Left hindlimb (tissue), 1 donor: ENCODE data around the gene VAV2.

Experiments
- DNase-seq: peaks from one replicate; pipeline ENCODE4 v3.0.0-alpha.2; 2018

VAV2 gene

GRCh38 chr9:133812077-133812868, 179.9 kb downstream of the VAV2 start:
- no peak for DNase-seq

GRCh38 chr9:133811471-133811870, 180.7 kb downstream of the VAV2 start:
- DNase-seq = no peak

GRCh38 chr9:133810556-133811195, 181.4 kb downstream of the VAV2 start:
- DNase-seq = no peak

- DNase-seq = no peak
Measured at GRCh38 chr9:133809335-133809734, 182.8 kb downstream of the VAV2 start.

DNA sequence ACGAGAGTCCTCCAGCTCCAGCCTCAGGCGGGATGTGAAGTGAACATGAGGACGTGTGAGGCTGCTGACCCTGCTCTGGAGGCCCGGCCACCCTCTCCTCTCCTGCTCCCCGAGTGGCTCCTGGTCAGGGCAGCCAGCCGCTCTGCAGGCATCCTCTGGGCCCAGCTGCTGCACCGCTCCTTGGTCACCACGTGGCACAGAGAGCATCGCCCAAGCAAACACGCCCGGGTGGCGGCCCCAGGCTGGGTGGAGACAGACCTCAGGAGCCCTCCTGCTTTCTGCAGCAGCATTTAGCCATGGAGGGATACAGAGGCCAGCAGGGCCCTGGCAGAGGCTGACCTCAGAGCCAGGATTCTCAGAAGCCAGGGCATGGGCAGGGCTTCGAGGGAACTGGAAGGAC, 184.3 kb downstream of the VAV2 start:
- no peak for DNase-seq

- DNase-seq = no peak
Measured at GRCh38 chr9:133807037-133807436, 185.1 kb downstream of the VAV2 start.

GRCh38 chr9:133806623-133807010, 185.5 kb downstream of the VAV2 start:
- DNase-seq = no peak

- no peak for DNase-seq
Measured at GRCh38 chr9:133805876-133806622, 186.1 kb downstream of the VAV2 start.

GRCh38 chr9:133804199-133804598, 187.9 kb downstream of the VAV2 start:
- DNase-seq = no peak

DNA sequence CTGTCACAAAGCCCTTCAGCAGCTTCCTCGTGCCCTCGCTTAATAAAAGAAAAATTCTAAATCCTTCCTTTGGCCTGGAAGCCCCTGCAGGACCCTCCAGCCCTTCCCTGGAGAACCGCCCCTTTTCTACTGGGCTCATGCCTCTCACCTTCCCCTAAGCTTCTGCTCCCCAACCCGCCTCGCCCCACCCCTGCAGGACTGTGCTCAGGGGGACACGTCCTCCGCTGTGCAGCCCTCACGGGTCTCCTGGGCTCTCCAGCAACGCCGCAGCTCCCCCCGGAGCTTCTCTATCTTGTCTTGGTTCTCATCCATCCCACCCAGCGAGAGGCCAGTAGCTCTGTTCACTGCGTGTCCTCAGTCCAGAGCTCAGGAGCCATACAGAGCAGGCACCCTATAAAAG, 188.4 kb downstream of the VAV2 start:
- no peak for DNase-seq

DNA sequence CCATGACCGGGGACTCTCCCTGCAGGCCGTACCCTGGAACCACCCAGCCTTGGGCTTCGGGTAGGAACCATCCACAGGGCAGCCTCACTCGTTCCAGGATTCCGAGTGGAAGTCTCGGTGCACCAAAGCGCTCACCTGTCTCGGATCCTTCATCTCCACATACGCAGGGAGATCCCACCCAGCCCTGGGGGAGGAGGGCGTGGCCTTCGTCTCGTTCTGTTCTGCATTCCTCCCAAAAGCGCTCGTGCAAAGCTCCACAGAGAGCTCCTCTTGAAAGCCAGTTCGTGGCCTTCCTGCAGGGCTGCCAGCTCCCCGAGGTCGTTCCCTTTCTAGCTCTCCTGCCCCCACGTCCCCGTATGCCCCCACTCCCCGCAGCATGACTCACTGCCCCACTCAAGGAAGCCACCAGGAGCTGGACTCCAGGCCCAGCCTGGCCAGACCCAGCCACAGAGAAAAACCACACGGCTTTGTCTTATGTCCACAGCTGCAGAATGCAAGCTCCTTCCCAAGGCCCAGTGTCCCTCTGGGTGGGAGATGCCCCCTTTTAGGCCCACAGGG, 189.0 kb downstream of the VAV2 start:
- no peak for DNase-seq

GRCh38 chr9:133801739-133802138, 190.4 kb downstream of the VAV2 start:
- DNase-seq = no peak

GRCh38 chr9:133800266-133800665, 191.9 kb downstream of the VAV2 start:
- DNase-seq = no peak

DNA sequence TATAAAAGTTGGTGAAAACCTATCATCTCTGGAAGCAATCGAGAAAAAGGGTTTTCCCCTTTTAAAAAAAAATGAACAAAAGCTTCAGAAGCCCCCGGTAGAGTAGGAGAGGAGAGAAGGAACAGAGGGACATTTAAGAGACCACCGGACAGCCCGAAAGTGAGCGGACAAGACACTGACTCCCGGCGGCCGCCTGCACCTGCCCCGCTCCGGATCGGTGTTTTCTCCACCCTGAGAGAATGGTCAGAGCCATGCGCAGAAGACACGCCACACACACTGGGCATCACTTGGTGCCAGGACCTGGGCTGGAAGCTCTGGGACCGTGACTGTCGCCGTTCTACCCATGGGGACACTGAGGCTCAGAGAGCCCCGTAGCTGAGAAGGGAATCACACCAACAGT, 192.4 kb downstream of the VAV2 start:
- no peak for DNase-seq

DNA sequence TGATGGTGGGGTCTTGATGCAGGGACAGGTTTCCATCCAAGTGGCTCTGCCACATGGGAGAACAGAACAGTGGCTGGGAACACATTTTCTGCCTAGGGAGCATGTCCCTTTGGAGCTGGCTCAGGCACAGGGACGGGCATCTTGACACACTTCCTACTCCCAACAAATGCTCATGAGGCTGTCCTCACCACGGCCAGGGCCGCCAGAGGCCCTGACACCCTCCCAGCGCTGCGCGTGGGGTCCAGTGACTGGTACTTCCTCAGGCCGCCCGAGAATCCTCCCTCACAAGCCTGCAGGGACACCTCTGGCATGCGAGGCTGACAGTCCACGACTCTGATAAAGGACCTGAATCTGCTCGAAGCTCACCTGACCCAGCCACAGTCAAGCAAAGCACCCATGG, 193.0 kb downstream of the VAV2 start:
- no peak for DNase-seq

DNA sequence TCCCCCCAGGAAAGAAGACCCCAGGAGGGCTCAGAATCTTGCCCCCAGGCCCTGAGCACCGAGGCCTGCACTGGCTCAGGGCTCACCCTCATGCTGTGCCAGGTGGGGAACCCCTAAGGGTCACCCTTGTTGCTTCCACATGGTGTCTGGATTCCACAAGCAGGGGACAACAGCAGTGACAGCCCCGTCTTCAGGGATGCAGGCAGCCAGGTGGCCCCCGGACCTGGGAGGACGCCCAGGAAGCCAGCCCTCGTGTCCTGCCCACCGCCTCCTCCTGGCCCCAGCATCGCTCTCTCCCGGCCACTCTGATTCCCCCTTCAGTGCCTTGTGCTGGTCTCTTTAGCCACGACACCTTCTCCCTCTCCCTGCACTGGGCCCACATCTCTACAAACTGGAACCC, 194.0 kb downstream of the VAV2 start:
- no peak for DNase-seq

DNA sequence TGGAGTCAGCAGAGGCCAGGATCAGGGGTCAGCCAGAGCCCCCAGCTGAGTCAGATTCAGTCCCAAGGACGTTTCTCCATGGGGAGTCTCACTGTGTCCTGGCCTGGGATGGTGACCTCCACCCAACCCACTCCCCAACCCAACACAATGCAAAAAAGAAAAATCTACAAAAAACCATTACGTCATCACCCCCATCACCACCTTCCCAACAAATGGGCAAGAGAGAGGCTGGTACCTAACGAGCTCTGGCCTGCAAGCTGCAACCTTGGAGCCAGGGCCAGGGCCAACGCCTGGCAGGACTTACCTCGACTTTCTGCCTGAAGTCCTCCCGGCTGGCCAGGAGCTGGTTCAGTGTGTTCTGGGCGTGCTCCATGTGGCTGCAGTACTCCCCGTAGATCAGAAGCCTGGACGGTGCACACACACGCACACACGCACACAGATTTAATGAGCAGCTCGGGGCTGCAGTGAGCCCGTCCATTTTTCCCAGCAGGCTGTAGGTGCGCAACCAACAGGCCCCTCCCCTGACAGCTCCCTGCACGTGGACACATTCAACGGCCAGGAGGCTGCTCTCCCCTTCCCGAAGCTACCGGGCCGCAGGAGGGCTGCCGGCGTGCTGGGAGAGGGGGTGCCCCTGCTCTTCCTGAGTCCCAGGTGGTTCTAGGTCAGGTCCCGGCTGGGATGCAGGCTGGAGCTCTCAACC, 194.6 kb downstream of the VAV2 start:
- no peak for DNase-seq

DNA sequence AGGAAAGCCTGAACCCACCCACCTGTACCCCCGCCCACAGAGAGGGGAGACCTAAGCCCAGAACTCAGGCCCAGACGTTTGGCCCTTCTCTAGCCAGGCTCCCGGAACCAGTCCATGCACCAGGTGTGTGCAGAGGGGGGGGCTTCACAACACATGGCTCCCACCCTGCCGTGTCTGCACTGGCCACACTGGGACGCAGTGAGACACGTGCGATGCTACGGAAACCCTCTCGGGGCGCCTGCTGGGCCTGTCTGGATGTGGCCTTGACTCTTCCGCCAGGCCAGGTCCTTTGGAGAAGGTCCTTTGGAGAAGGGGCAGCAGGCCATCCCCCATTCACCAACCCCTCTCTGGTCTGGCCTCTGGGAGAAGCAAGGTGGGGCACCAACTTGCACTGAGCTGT, 195.6 kb downstream of the VAV2 start:
- DNase-seq = no peak

DNA sequence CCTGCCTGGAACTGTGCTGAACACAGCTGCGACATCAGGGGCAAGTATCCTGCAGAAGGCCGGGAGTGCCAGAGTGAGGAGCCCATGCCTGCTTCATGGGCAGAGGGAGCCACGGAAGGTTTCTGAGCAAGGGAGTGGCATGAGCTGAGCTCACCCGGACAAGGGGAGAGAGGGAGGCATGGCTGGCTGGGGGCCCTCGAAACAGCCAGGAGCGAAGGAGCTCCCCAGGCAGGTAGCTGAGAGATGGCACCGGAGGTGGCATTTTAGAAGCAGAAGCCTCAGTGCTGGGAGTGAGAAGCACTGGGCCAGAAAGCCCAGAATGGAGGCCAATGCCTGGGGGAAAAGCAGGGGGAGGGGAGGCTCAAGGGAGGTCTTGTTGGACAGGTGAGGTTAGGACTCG, 197.1 kb downstream of the VAV2 start:
- DNase-seq = no peak

- DNase-seq = no peak
Measured at GRCh38 chr9:133794016-133794760, 197.9 kb downstream of the VAV2 start.

GRCh38 chr9:133793471-133793870, 198.7 kb downstream of the VAV2 start:
- DNase-seq = no peak
